Measurements from ENCODE around the gene TAS2R13.

- TF ChIP-seq, protein P1, sequence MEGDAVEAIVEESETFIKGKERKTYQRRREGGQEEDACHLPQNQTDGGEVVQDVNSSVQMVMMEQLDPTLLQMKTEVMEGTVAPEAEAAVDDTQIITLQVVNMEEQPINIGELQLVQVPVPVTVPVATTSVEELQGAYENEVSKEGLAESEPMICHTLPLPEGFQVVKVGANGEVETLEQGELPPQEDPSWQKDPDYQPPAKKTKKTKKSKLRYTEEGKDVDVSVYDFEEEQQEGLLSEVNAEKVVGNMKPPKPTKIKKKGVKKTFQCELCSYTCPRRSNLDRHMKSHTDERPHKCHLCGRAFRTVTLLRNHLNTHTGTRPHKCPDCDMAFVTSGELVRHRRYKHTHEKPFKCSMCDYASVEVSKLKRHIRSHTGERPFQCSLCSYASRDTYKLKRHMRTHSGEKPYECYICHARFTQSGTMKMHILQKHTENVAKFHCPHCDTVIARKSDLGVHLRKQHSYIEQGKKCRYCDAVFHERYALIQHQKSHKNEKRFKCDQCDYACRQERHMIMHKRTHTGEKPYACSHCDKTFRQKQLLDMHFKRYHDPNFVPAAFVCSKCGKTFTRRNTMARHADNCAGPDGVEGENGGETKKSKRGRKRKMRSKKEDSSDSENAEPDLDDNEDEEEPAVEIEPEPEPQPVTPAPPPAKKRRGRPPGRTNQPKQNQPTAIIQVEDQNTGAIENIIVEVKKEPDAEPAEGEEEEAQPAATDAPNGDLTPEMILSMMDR (IDR thresholded peaks at IDR 0.05; ENCODE audit: low read depth, low read length), result no peak
- TF ChIP-seq EZH2phosphoT487 (IDR thresholded peaks at IDR 0.05; ENCODE audit: low read depth), result no peak
Observed at GRCh38 chr12:10889226-10889625, 20.1 kb downstream of the TAS2R13 start.

All from OCI-LY3 (cell line).